Transverse colon (tissue), 4 donors: ENCODE data around the gene DCP2. TPM values are rescaled to one million over a fixed set of nuclear protein-coding genes. Genes with fewer than 3 reads are reported as not detected.

ENCODE experiments used
- DNase-seq: peaks from one replicate; pipeline ENCODE4 v3.0.0-alpha.2; 2019
- H3K27ac ChIP-seq, 4 donors: fragments of 200-600 bp; sonication (generic); 2 replicates each; pipeline ENCODE4 v1.5.1; 2016 to 2018; ENCODE audit warnings: inconsistent platforms in 4 of 4
- H3K27me3 ChIP-seq: fragments of 200-600 bp; sonication (generic); 2 replicates; pipeline ENCODE4 v1.5.1; 2017; ENCODE audit warnings: inconsistent platforms
- H3K36me3 ChIP-seq, 4 donors: fragments of 200-600 bp; sonication (generic); 2 replicates each; pipeline ENCODE4 v1.5.1; 2017 to 2019; ENCODE audit warnings: inconsistent platforms in 4 of 4
- H3K4me1 ChIP-seq, 4 donors: fragments of 200-600 bp; sonication (generic); 2 replicates each; pipeline ENCODE4 v1.5.1; 2017 to 2020; ENCODE audit warnings: inconsistent platforms in 4 of 4
- H3K4me3 ChIP-seq, 4 donors: fragments of 200-600 bp; sonication (generic); 1 replicate in 1 of 4; 2 replicates in 3 of 4; pipeline versions ENCODE4 v1.5.1 to v1.6.1; 2017 to 2019; ENCODE audit warnings: inconsistent platforms in 4 of 4
- H3K9me3 ChIP-seq, 2 donors: fragments of 200-600 bp; sonication (generic); 2 replicates each; pipeline ENCODE4 v1.5.1; 2017 to 2019; ENCODE audit warnings: inconsistent platforms in 2 of 2
- CTCF ChIP-seq, 5 experiments: fragments of 200-600 bp in 3 of 5; fragments of 450-650 bp in 2 of 5; sonication (generic) in 3 of 5; IDR thresholded peaks; 1 replicate in 2 of 5; 2 replicates in 3 of 5; pipeline ENCODE4 v1.5.1; 2016 to 2017; ENCODE audit warnings: antibody characterized with exemption in 5 of 5, inconsistent platforms in 3 of 5, mild to moderate bottlenecking in 2 of 5, moderate library complexity in 1 of 5
- EP300 ChIP-seq: sonication (generic); formaldehyde crosslinking; IDR thresholded peaks from one replicate; pipeline ENCODE4 v1.6.1; 2017; ENCODE audit warnings: antibody characterized with exemption, low read depth
- POLR2A ChIP-seq: fragments of 450-650 bp; IDR thresholded peaks from one replicate; pipeline ENCODE4 v1.6.1; 2016; ENCODE audit warnings: antibody characterized with exemption, mild to moderate bottlenecking, moderate library complexity
- POLR2AphosphoS5 ChIP-seq, 3 donors: sonication (generic); formaldehyde crosslinking; IDR thresholded peaks; one replicate each; pipeline ENCODE4 v1.6.1; 2016; ENCODE audit warnings: antibody characterized with exemption in 3 of 3
- WGBS, 2 donors: methylation state at CpG; one replicate each; pipeline ENCODE4 v1.1.5; 2018; ENCODE audit warnings: low coverage in 1 of 2; 5-methylcytosine and 5-hydroxymethylcytosine counted together
- in situ Hi-C, 4 donors: fragments of 200-750 bp; cut with MboI; loops; one replicate each; pipeline versions ENCODE4 v1.15.0 to v1.15.1; 2017; ENCODE audit warnings: low sequenced_read_pairs in 3 of 4, low pct_ligation_motif_present in 1 of 4, low pct_unique_long_range_greater_than_20kb in 1 of 4
- intact Hi-C: fragments of 100-400 bp; cut with DNase I; formaldehyde crosslinking; loops from one replicate; pipeline ENCODE4 v1.15.1; 2023; ENCODE audit warnings: low total_unique reads
- total RNA-seq, 4 donors: library from RNA; depleted of rRNA; stranded (reverse); fragments of >200 nt; gene quantifications; one replicate each; pipeline ENCODE4 v1.1.0, GENCODE V29; 2016

DCP2 gene
- total RNA-seq, 4 donors from 2014 or later, result 11.6 to 27.8 (median 20.7) TPM

- intact Hi-C loops, result no loop called here
- H3K36me3 ChIP-seq, result no peaks in the 10 kb centered on the region
- no peaks in the 10 kb centered on the region for H3K27me3 ChIP-seq
- peaks cover 0 to 5% (median 0%) of the 10 kb centered on the region in 4 donors for H3K4me1 ChIP-seq
- in situ Hi-C loops, result no loop called here
- WGBS, 2 donors, result 59 to 68% methylated on average over 4 to 9 of the region's 9 CpGs
- DNase-seq, result no peak
- peak overlapping the region in 1 of 4 donors; percentile 25 for H3K27ac ChIP-seq
- no peak overlapping the region for H3K4me3 ChIP-seq
- H3K9me3 ChIP-seq, result no peaks in the 10 kb centered on the region
- TF ChIP-seq POLR2AphosphoS5 (IDR thresholded peaks at IDR 0.05) (no peak), CTCF (IDR thresholded peaks at IDR 0.05) (no peak), EP300 (no peak), POLR2A (no peak)
Measured at GRCh38 chr5:113050721-113051382, 74.3 kb downstream of the DCP2 start.

- H3K27ac ChIP-seq, result no peak overlapping the region
- H3K9me3 ChIP-seq, result no peaks in the 10 kb centered on the region
- peaks cover 0 to 5% (median 0%) of the 10 kb centered on the region in 4 donors for H3K4me1 ChIP-seq
- WGBS, 2 donors, result 86 to 89% methylated on average over 4 to 10 of the region's 10 CpGs
- H3K27me3 ChIP-seq, result no peaks in the 10 kb centered on the region
- no peak overlapping the region for H3K4me3 ChIP-seq
- no peak for DNase-seq
- intact Hi-C loops, result no loop called here
- in situ Hi-C loops, result no loop called here
- TF ChIP-seq CTCF (IDR thresholded peaks at IDR 0.05) (no peak), POLR2A (no peak), EP300 (no peak), POLR2AphosphoS5 (IDR thresholded peaks at IDR 0.05) (no peak)
- H3K36me3 ChIP-seq, result no peaks in the 10 kb centered on the region
Measured at GRCh38 chr5:113052041-113052795, 75.6 kb downstream of the DCP2 start.

DNA sequence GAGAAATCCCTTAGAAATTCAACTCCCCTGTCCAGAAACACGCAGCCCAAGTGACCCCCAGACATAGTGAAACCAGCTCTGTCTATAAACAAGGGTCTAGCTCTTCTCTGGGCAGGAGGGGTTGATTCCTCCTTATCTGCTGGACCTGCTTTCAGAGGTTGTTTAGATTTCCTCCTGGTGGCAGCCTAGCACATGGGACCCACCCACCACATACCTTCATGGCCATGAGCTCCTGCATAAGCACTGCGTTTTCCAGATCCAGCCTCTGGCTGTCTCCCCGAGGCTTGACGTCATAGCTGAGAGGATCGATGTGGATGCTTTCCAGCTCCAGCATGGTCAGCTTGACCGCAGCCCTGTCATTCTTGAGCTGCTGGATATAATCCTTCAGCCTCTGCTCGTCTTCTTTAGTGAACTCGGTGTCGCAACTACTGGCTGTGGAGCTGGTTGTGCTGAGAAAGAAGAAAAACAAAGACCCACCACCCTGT, 77.0 kb downstream of the DCP2 start:
- Histone ChIP-seq H3K27ac (no peak overlapping the region), H3K4me3 (no peak overlapping the region), H3K9me3 (no peaks in the 10 kb centered on the region), H3K27me3 (no peaks in the 10 kb centered on the region), H3K36me3 (no peaks in the 10 kb centered on the region), H3K4me1 (peaks cover 0 to 5% (median 0%) of the 10 kb centered on the region in 4 donors)
- TF ChIP-seq EP300 (no peak), CTCF (IDR thresholded peaks at IDR 0.05) (no peak), POLR2AphosphoS5 (IDR thresholded peaks at IDR 0.05) (no peak), POLR2A (no peak)
- in situ Hi-C loops (no loop called here), intact Hi-C loops (no loop called here)
- 85 to 89% methylated on average over 3 to 9 of the region's 9 CpGs for WGBS, 2 donors
- DNase-seq, result no peak

GRCh38 chr5:113054899-113055298, 78.3 kb downstream of the DCP2 start:
- TF ChIP-seq POLR2AphosphoS5 (IDR thresholded peaks at IDR 0.05) (no peak), CTCF (IDR thresholded peaks at IDR 0.05) (no peak), EP300 (no peak), POLR2A (no peak)
- in situ Hi-C loops (no loop called here), intact Hi-C loops (no loop called here)
- H3K4me3 ChIP-seq, result no peak overlapping the region
- H3K36me3 ChIP-seq, result no peaks in the 10 kb centered on the region
- H3K9me3 ChIP-seq, result no peaks in the 10 kb centered on the region
- no peak overlapping the region for H3K27ac ChIP-seq
- H3K27me3 ChIP-seq, result no peaks in the 10 kb centered on the region
- 93% methylated on average over 11 of the region's 11 CpGs; no CpG with 5 or more reads in 1 of the 2 donors for WGBS, 2 donors
- no peak for DNase-seq
- peaks cover 0 to 5% (median 0%) of the 10 kb centered on the region in 4 donors for H3K4me1 ChIP-seq
